SU-DHL-6 (cell line): ENCODE results near the gene SIGLEC1.

Experiments
- EZH2phosphoT487 ChIP-seq: fragments of 200-600 bp; sonication (generic), shearing (Covaris generic); conservative IDR thresholded peaks from 2 replicates; pipeline ENCODE4 v1.6.1; 2018; ENCODE audit warnings: mild to moderate bottlenecking, antibody characterized with exemption, low read length, moderate library complexity, mixed read lengths
- TF ChIP-seq, protein P1 (sequence below): fragments of 200-600 bp; sonication (generic); IDR thresholded peaks from one replicate; pipeline ENCODE4 v1.5.1; 2017; ENCODE audit warnings: antibody characterized with exemption, mild to moderate bottlenecking, low read length, moderate library complexity; ENCODE audit not compliant: insufficient read depth, poor library complexity, severe bottlenecking

DNA sequence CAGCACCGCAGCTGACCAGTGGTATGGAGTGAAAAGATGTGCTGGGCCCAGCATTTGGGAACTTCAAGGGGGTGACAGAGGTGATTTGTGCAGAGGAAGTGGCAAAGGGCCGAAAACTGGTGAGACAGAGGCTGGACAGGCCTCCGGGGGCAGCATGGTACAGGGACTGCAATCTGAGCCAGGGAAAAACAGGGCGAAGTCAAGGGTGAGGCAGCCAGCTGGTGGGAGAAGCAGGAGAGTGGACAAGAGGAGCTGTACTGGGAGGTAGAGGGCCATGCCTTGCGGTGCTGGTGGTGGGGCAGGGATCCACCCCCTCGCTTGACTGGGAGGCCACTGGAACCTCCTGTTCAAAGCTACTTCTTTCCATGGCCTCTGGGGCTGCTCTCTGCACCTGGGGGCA is 41.9 kb downstream of the SIGLEC1 start:
- TF ChIP-seq, protein P1, sequence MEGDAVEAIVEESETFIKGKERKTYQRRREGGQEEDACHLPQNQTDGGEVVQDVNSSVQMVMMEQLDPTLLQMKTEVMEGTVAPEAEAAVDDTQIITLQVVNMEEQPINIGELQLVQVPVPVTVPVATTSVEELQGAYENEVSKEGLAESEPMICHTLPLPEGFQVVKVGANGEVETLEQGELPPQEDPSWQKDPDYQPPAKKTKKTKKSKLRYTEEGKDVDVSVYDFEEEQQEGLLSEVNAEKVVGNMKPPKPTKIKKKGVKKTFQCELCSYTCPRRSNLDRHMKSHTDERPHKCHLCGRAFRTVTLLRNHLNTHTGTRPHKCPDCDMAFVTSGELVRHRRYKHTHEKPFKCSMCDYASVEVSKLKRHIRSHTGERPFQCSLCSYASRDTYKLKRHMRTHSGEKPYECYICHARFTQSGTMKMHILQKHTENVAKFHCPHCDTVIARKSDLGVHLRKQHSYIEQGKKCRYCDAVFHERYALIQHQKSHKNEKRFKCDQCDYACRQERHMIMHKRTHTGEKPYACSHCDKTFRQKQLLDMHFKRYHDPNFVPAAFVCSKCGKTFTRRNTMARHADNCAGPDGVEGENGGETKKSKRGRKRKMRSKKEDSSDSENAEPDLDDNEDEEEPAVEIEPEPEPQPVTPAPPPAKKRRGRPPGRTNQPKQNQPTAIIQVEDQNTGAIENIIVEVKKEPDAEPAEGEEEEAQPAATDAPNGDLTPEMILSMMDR: no peak
- no peak for TF ChIP-seq EZH2phosphoT487
